ENCODE data around the gene MUC22.

DNA sequence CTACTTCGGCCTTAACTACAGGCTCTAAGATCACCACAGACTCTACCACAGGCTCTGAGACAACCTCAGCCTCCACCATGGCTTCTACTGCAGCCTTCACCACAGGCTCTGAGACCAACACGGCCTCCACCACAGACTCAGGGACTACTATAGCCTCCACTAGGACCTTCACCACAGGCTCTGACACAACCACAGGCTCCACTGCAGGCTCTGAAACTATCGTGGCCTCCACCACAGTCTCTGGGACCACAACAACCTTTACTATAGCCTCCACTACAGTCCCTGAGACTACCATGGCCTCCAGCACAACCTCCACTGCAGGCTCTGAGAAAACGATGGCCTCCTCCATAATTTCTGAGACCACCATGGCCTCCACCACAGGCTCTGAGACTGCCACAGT is 15.3 kb downstream of the MUC22 start:
- TF ChIP-seq, protein P1, sequence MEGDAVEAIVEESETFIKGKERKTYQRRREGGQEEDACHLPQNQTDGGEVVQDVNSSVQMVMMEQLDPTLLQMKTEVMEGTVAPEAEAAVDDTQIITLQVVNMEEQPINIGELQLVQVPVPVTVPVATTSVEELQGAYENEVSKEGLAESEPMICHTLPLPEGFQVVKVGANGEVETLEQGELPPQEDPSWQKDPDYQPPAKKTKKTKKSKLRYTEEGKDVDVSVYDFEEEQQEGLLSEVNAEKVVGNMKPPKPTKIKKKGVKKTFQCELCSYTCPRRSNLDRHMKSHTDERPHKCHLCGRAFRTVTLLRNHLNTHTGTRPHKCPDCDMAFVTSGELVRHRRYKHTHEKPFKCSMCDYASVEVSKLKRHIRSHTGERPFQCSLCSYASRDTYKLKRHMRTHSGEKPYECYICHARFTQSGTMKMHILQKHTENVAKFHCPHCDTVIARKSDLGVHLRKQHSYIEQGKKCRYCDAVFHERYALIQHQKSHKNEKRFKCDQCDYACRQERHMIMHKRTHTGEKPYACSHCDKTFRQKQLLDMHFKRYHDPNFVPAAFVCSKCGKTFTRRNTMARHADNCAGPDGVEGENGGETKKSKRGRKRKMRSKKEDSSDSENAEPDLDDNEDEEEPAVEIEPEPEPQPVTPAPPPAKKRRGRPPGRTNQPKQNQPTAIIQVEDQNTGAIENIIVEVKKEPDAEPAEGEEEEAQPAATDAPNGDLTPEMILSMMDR (IDR thresholded peaks at IDR 0.05), result no peak
- TF ChIP-seq POLR2A (IDR thresholded peaks at IDR 0.05), result no peak
